GM12878 (cell line): ENCODE results near the gene INPP4B. TPM values are rescaled to one million over a fixed set of nuclear protein-coding genes. Genes with fewer than 3 reads are reported as not detected.

Source experiments
- ATAC-seq: fragments of 200-7000 bp; cut with Tn5 transposase; 3 replicates; pipeline ENCODE4 v1.9.1; 2020; ENCODE audit warnings: mild to moderate bottlenecking, moderate library complexity
- BruUV-seq: library from RNA; stranded (reverse); fragments of 400-500 nt; replicated peaks from 2 replicates; lab custom pipeline; 2021; lab: Mats Ljungman, UMichigan
- CTCF ChIA-PET: fragments of 300-600 bp; sonication (Branson Sonifier 250); formaldehyde crosslinking; extraction: SDS; loops from one replicate; lab custom pipeline; 2021; ENCODE audit warnings: inconsistent platforms; lab: Yijun Ruan, JAX
- POLR2A ChIA-PET: fragments of 350-600 bp; formaldehyde crosslinking; extraction: SDS; loops from one replicate; lab custom pipeline; 2021; ENCODE audit warnings: inconsistent platforms; lab: Charles Lee
- RAD21 ChIA-PET: fragments of 300-600 bp; sonication (Branson Sonifier 250); formaldehyde crosslinking; loops from one replicate; lab custom pipeline; 2023; ENCODE audit warnings: antibody characterized with exemption; ENCODE audit not compliant: unreplicated experiment; lab: Charles Lee
- SMC1A ChIA-PET: fragments of 300-600 bp; sonication (Branson Sonifier 250); formaldehyde crosslinking; loops from one replicate; lab custom pipeline; 2023; ENCODE audit not compliant: unreplicated experiment, uncharacterized antibody; lab: Charles Lee
- DNase-seq: peaks from one replicate; pipeline ENCODE4 v3.0.0-alpha.2; 2011; ENCODE audit warnings: low read depth, low spot score
- FAIRE-seq: peaks from 3 replicates; lab custom pipeline; 2011; peaks lifted over from hg19 to GRCh38; lab: Jason Lieb, UNC
- H2AFZ ChIP-seq: 2 replicates; pipeline ENCODE4 v1.6.0; 2011; ENCODE audit warnings: low read depth, low read length, control low read depth; ENCODE audit not compliant: control insufficient read depth
- H3K27ac ChIP-seq: 2 replicates; pipeline ENCODE4 v1.5.1; 2011; ENCODE audit warnings: control low read depth; ENCODE audit not compliant: control insufficient read depth, insufficient read depth
- H3K27me3 ChIP-seq, 2 experiments: replicated peaks in 1 of 2; 2 replicates each; pipeline versions ENCODE4 v1.6.0 to v1.6.1; 2011; ENCODE audit warnings: low read length in 1 of 2; ENCODE audit not compliant: control insufficient read depth in 2 of 2, insufficient read depth in 2 of 2
- H3K36me3 ChIP-seq, 2 experiments: 2 replicates each; pipeline ENCODE4 v1.5.1; 2011; ENCODE audit warnings: low read length in 1 of 2; ENCODE audit not compliant: control insufficient read depth in 2 of 2, insufficient read depth in 2 of 2
- H3K4me1 ChIP-seq: 2 replicates; pipeline ENCODE4 v1.6.1; 2011; ENCODE audit warnings: mild to moderate bottlenecking, low read length, moderate library complexity, mixed read lengths; ENCODE audit not compliant: control insufficient read depth, insufficient read depth
- H3K4me2 ChIP-seq: 2 replicates; pipeline ENCODE4 v1.6.0; 2011; ENCODE audit warnings: control low read depth; ENCODE audit not compliant: control insufficient read depth, insufficient read depth
- H3K4me3 ChIP-seq: fragments of 200-600 bp; sonication (generic); 2 replicates; pipeline ENCODE4 v1.5.1; 2016
- H3K79me2 ChIP-seq: 2 replicates; pipeline ENCODE4 v1.6.0; 2011; ENCODE audit warnings: low read length; ENCODE audit not compliant: control insufficient read depth, insufficient read depth
- H3K9ac ChIP-seq: 2 replicates; pipeline ENCODE4 v1.8.0; 2011; ENCODE audit warnings: low read length, control low read depth, mixed read lengths; ENCODE audit not compliant: control insufficient read depth, insufficient read depth
- H3K9me3 ChIP-seq: replicated peaks from 3 replicates; pipeline ENCODE4 v1.5.1; 2011; ENCODE audit warnings: mild to moderate bottlenecking, low read length; ENCODE audit not compliant: control insufficient read depth, insufficient read depth
- H4K20me1 ChIP-seq: 2 replicates; pipeline ENCODE4 v1.6.0; 2011; ENCODE audit not compliant: control insufficient read depth, insufficient read depth
- CBX5 ChIP-seq: sonication (generic); IDR thresholded peaks from 2 replicates; pipeline ENCODE4 v1.6.1; 2016; ENCODE audit warnings: low read depth, moderate library complexity, mild to moderate bottlenecking, inconsistent platforms
- FOS ChIP-seq: IDR thresholded peaks from 3 replicates; pipeline ENCODE4 v1.6.1; 2011; ENCODE audit warnings: borderline replicate concordance; ENCODE audit not compliant: insufficient read length; ENCODE audit errors: extremely low read depth
- FOXK2 ChIP-seq: fragments of 450-650 bp; IDR thresholded peaks from 2 replicates; pipeline ENCODE4 v1.6.1; 2017; ENCODE audit warnings: mild to moderate bottlenecking, moderate library complexity
- GATAD2B ChIP-seq: fragments of 450-650 bp; conservative IDR thresholded peaks from 2 replicates; pipeline ENCODE4 v1.6.1; 2017; ENCODE audit warnings: low read depth, mild to moderate bottlenecking, moderate library complexity
- HSF1 ChIP-seq: fragments of 150-350 bp; IDR thresholded peaks from 2 replicates; pipeline ENCODE4 v1.6.1; 2014; ENCODE audit warnings: mild to moderate bottlenecking, low read depth, low read length
- KLF5 ChIP-seq: fragments of 450-650 bp; IDR thresholded peaks from 2 replicates; pipeline ENCODE4 v1.6.1; 2014; ENCODE audit warnings: mild to moderate bottlenecking; ENCODE audit not compliant: partially characterized antibody
- MEF2A ChIP-seq: IDR thresholded peaks from 2 replicates; pipeline ENCODE4 v1.6.1; 2011; ENCODE audit warnings: low read depth, mild to moderate bottlenecking, low read length, moderate library complexity; ENCODE audit not compliant: insufficient read depth
- NFYA ChIP-seq: IDR thresholded peaks from 2 replicates; pipeline ENCODE4 v1.6.1; 2011; ENCODE audit warnings: low read depth, mild to moderate bottlenecking, low read length, improper control_type of control experiment, borderline replicate concordance
- NR2C1 ChIP-seq: fragments of 450-650 bp; IDR thresholded peaks from 2 replicates; pipeline ENCODE4 v1.6.1; 2017; ENCODE audit warnings: antibody characterized with exemption, mild to moderate bottlenecking, moderate library complexity
- NR2F1 ChIP-seq: fragments of 450-650 bp; conservative IDR thresholded peaks from 2 replicates; pipeline ENCODE4 v1.6.1; 2017; ENCODE audit warnings: mild to moderate bottlenecking
- NRF1 ChIP-seq: conservative IDR thresholded peaks from 2 replicates; pipeline ENCODE4 v1.6.1; 2011; ENCODE audit warnings: mild to moderate bottlenecking, low read depth, low read length, improper control_type of control experiment
- PAX5 ChIP-seq: IDR thresholded peaks from 2 replicates; pipeline ENCODE4 v1.6.1; 2011; ENCODE audit warnings: low read depth, low read length, borderline replicate concordance
- PRDM15 ChIP-seq: fragments of 450-650 bp; formaldehyde crosslinking; IDR thresholded peaks from 2 replicates; pipeline ENCODE4 v1.4.0; 2020; ENCODE audit warnings: mild to moderate bottlenecking, moderate library complexity
- RB1 ChIP-seq: fragments of 450-650 bp; formaldehyde crosslinking; IDR thresholded peaks from 2 replicates; pipeline ENCODE4 v1.6.1; 2017; ENCODE audit warnings: mild to moderate bottlenecking, borderline replicate concordance
- SRF ChIP-seq, 2 experiments: IDR thresholded peaks; 2 replicates each; pipeline ENCODE4 v1.6.1; 2011; ENCODE audit warnings: low read depth in 2 of 2, low read length in 2 of 2, mild to moderate bottlenecking in 1 of 2, moderate library complexity in 1 of 2
- STAT1 ChIP-seq: fragments of 450-650 bp; conservative IDR thresholded peaks from 2 replicates; pipeline ENCODE4 v1.6.1; 2014; ENCODE audit warnings: antibody characterized with exemption, mild to moderate bottlenecking
- WRNIP1 ChIP-seq: IDR thresholded peaks from 2 replicates; pipeline ENCODE4 v1.6.1; 2011; ENCODE audit warnings: low read depth, low read length, improper control_type of control experiment, borderline replicate concordance
- ZNF207 ChIP-seq: fragments of 450-650 bp; IDR thresholded peaks from 2 replicates; pipeline ENCODE4 v1.6.1; 2014; ENCODE audit warnings: antibody characterized with exemption, mild to moderate bottlenecking, borderline replicate concordance
- WGBS: methylation state at CpG from one replicate; pipeline ENCODE4 v1.1.6; 2016; ENCODE audit warnings: low lambda C conversion rate; ENCODE audit not compliant: insufficient replicate concordance, insufficient coverage; ENCODE audit errors: missing lambda C conversion rate; 5-methylcytosine and 5-hydroxymethylcytosine counted together
- in situ Hi-C: fragments of 300-500 bp; cut with MboI; formaldehyde crosslinking; loops from 9 replicates; pipeline ENCODE4 v1.14.3; 2018; ENCODE audit warnings: mixed read lengths
- intact Hi-C: fragments of 100-400 bp; cut with micrococcal nuclease; formaldehyde crosslinking; loops from one replicate; pipeline ENCODE4 v1.14.2; 2022; ENCODE audit not compliant: unreplicated experiment
- polyA plus RNA-seq, 11 experiments: library from polyadenylated mRNA; depleted of rRNA in 4 of 11; unstranded in 6 of 11; stranded (reverse) in 5 of 11; fragments of >200 nt; fragmentation: Nextera tagmentation in 4 of 11; fragmentation: Illumina TruSeq in 1 of 11; extraction: Ambion mirVana in 4 of 11; extraction: Trizol in 1 of 11; gene quantifications; 1 replicate in 1 of 11; 2 replicates in 10 of 11; pipeline versions ENCODE4 v1.2.1 to v1.2.3, GENCODE V29; 2011 to 2016; ENCODE audit warnings: inconsistent platforms in 2 of 11, missing spikeins in 2 of 11, low read depth in 1 of 11
- total RNA-seq, 4 experiments: library from RNA; depleted of rRNA in 3 of 4; stranded (reverse); fragments of >200 nt in 3 of 4; fragmentation: Illumina TruSeq in 1 of 4; extraction: Trizol in 1 of 4; gene quantifications; 2 replicates each; pipeline versions ENCODE4 v1.2.1 to v1.2.3, GENCODE V29; 2013 to 2021

The INPP4B gene
- total and polyA plus RNA-seq, 10 of the 15 experiments (the other 5 are each of a cell fraction or from before 2014, with no cell fraction given) = 0.53 to 11.2 (median 0.95) TPM

GRCh38 chr4:142351958-142352357 is 494.1 kb downstream of the INPP4B start:
- POLR2A ChIA-PET = interaction anchor here (0.9 to 2.0 kb wide), 3 partner anchors 54 to 216 kb away, joined by 3 to 5 read pairs (median 4); no protein-coding TSS in a partner anchor

More at GRCh38 chr4:142351958-142352357, 494.1 kb downstream of the INPP4B start:
- Histone ChIP-seq H3K27ac (no peak overlapping the region), H3K27me3 (no peaks in the 10 kb centered on the region), H3K36me3 (no peaks in the 10 kb centered on the region), H3K4me2 (no peak overlapping the region), H3K4me3 (no peak overlapping the region), H3K79me2 (no peaks in the 10 kb centered on the region), H3K9ac (no peak overlapping the region), H3K9me3 (no peaks in the 10 kb centered on the region), H2AFZ (no peak overlapping the region), H3K4me1 (no peaks in the 10 kb centered on the region), H4K20me1 (no peaks in the 10 kb centered on the region)
- ChIA-PET RAD21 (interaction anchor here (0.7 to 8.0 kb wide), 37 partner anchors 9 to 487 kb away, joined by 3 to 133 read pairs (median 4); no protein-coding TSS in a partner anchor), CTCF (interaction anchor here (0.7 to 10.0 kb wide), 34 partner anchors 9 to 1045 kb away, joined by 3 to 135 read pairs (median 5); no protein-coding TSS in a partner anchor), SMC1A (interaction anchor here (0.7 to 7.3 kb wide), 48 partner anchors 10 to 1051 kb away, joined by 3 to 120 read pairs (median 5); no protein-coding TSS in a partner anchor)
- in situ Hi-C loops (loop anchor here (10.0 kb wide), 2 partner anchors 363 to 493 kb away; partner anchors contain the start of gene INPP4B), intact Hi-C loops (loop anchor here (2.0 to 10.0 kb wide), 4 partner anchors 225 to 1045 kb away; no protein-coding TSS in a partner anchor)
- DNase-seq = no peak
- no TSS peak for BruUV-seq
- FAIRE-seq = no peak
- no peak for ATAC-seq
- WGBS = 45% methylated on average over 4 of the region's 4 CpGs
- TF ChIP-seq STAT1 (no peak), NFYA (no peak), HSF1 (no peak), GATAD2B (no peak), PRDM15 (no peak), MEF2A (no peak), FOXK2 (no peak), CBX5 (no peak), FOS (no peak), SRF (IDR thresholded peaks at IDR 0.05; ENCODE audit: low read depth in 2 of 2, low read length in 2 of 2) (no peak), NRF1 (no peak), ZNF207 (no peak), PAX5 (no peak), WRNIP1 (no peak), NR2F1 (no peak), RB1 (no peak), NR2C1 (no peak), KLF5 (no peak)
